MV-4-11 (cell line): ENCODE measurements around the gene PALLD.

Source experiments
- DNase-seq: peaks from one replicate; lab custom pipeline; 2025; lab: John Stamatoyannopoulos, UW

Gene PALLD

GRCh38 chr4:168648494-168648893 is 151.6 kb downstream of the PALLD start:
- no peak for DNase-seq

- DNase-seq = no peak
Observed at GRCh38 chr4:168648929-168649328, 152.1 kb downstream of the PALLD start.

DNA sequence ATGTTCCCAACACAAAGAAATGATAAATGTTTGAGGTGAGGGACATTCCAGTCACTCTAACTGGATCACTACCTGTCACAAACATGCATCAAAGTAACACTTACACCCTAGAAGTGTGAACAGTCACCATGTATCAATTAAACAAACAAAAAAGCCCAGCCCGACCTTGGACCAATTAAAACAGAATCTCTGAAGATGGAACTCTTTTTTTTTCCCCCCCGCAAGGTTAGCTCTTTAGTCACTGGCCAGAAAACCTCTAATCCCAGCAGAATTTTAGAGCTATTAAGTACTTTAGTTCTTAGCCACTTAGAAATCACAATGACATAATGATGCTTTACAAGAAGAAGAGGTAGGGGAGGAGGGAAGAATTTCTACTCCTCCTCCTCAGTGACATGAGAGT is 154.5 kb downstream of the PALLD start:
- no peak for DNase-seq

DNA sequence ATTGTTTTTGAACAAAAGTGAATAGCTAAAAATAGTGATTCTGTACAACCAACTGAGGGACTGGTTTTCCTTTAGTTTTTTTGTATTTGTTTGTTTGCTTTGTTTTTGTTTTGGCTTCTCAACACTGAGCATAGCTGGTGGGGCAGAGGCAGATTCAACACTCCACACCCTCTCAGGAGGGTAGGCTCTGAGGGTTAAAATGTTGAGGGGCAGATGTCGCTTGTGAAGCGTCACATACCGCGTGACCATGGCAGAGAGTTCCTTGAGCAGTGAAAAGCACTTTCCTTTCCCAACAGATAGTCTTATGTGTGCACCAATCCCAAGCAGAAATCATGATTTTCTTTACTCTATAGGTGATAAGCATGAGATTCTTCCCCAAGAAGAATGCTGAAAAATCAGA is 155.0 kb downstream of the PALLD start:
- no peak for DNase-seq

GRCh38 chr4:168652755-168653154 is 155.9 kb downstream of the PALLD start:
- no peak for DNase-seq

DNA sequence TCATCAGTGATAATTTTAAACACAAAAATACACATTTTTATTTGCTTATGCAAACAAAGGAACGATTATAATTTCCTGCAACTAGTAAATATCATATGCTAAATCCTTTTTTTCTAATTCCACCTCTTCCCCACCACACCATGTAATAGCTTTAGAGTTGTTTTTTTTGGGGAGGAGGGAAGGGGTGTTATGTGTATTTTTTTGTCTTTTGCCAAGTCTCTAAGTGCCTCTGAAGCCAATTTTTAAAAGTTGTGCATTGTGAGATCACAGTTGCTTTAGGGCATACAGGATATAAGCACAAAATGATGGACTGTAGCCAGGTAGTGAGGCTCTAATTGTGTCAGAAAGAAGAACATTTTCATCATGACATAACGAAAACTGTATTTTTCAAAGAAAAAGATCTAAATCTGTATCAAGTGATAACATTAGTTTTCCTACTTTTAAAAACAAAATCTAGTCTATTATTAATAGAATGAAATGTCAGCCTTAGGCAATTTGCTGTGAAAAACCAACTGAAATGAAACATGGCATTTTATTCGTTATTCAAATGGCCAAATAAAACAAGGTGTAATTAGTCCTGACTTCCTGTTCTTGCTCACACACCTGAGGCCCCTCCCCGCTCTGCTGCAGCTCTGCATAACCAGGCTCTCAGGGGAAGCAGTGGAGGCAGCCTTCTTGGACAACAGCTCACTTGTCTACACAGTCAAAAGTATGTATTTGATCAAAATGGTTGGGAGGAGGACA is 157.4 kb downstream of the PALLD start:
- no peak for DNase-seq

GRCh38 chr4:168654848-168655174 is 158.0 kb downstream of the PALLD start:
- no peak for DNase-seq

GRCh38 chr4:168655182-168655581 is 158.3 kb downstream of the PALLD start:
- DNase-seq = no peak

DNA sequence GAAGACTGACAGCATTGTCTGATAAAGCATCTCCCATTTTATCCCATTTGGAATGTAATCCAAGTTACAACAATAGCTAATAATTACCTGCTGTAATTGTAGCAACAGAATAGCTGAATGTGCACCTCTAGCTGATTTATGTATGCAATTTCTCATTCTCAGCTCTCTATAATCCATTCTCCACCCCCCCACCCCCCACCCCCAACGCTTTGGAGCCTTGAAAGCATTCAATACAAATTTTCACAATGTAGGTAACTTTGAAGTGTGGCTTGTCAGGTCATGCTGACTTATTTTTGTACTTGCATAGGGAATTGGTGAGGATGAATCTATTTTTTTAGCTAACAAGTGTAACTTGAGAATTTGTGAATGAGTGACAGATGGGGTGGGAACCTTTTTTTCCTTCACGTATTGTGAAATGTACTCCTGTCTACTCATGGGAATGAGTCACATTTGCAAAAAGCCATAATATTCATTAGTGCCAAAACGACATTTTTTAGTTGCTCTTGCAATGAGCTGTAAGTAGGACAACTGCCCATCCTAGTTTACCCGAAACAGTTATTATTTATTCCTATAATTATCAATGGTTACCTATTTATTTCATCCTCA is 159.3 kb downstream of the PALLD start:
- no peak for DNase-seq

DNA sequence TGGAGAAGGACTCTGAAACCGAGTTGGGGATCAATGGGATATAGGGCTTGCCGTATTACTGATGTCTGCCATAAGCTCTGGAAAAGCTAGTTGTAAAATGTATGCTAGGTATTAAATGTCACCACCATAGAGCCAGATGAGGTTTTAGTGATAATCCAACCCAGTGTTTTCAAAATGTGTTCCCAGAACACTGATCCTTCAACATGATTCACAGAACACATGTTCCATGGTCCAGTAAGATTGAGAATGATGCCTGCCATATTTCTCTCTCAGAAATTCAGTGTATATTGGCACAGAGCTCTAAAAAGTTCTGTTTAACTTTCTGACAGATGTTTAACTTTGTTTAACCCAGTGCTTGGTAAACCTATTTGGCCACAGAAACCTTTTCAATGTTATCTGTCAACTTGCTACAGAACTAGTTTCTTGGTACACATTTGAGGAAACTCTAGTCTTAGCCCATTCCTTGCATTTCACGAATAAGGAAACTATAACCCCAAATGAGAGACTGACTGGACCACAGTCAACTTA is 160.2 kb downstream of the PALLD start:
- no peak for DNase-seq

- DNase-seq = no peak
Observed at GRCh38 chr4:168658751-168659150, 161.9 kb downstream of the PALLD start.

- no peak for DNase-seq
Observed at GRCh38 chr4:168659741-168660465, 163.1 kb downstream of the PALLD start.

GRCh38 chr4:168662297-168662984 is 165.6 kb downstream of the PALLD start:
- no peak for DNase-seq

DNA sequence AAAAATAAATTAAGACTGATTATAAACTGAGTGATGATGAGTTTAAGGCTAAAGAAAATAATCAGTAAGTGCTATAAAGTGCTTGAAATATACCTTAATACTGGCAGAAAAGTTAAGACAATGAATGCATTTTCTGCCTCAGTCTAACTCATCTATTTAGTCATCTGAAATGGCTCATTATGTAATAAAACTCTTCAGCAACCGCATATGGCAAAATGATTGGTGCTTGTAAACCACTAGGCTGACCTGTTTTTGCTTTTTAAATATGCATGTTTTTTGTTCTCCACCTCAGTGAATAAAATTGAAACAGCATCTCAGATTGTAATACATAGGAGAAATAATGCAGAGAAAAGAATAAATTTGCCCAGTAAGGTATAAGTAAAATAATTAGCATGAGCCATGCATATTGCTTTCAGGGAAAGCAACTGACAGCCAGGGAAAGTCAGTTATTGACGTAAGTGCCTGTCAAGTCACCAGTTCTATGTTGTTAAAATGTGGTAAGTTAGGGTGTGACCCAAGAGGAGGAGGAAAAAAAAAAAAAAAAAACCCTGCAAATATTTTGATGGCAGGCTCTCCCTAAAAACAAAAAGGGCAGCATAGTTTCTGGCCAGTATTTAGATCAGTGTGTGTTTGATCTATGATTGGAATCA is 167.5 kb downstream of the PALLD start:
- no peak for DNase-seq

DNA sequence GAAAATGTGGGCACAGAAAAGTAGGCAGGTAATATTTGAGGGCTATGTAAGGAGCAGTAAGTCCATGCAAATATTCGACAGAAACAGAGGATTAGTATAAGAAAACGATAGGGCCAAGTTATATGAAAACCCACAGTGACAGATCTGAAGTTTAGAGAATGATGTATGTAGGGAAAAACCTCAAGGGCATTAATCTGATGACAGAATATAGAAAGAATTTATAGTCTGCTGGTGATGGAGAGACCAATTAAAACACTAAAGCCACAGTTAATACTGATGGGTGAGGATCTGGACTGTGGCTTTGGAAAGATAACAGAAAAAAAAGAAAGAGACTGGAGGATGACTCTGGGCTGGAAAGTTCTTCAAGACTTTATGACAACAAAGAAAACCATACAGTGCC is 169.7 kb downstream of the PALLD start:
- DNase-seq = no peak

GRCh38 chr4:168667376-168667775 is 170.5 kb downstream of the PALLD start:
- no peak for DNase-seq

- no peak for DNase-seq
Observed at GRCh38 chr4:168667921-168668320, 171.1 kb downstream of the PALLD start.

DNA sequence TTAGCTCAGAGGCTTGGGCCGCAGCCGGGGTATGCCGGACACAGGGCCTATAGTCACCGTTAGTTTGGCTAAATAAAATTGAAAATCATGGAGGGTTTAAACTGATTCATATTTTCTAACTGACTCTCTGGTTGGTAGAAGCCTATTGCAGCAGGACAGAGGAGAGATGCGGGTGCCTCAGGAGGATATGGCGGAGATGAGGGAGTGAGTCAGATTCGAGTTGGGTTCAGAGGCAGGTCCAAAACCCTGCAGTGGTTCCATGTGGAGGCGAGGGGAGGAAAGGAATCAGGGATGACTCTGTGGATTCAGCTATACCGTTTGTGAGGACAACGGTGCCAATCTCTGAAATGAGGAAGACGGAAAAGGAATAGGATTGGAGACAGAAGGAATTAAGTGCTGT is 176.6 kb downstream of the PALLD start:
- DNase-seq = no peak

GRCh38 chr4:168674077-168674747 is 177.4 kb downstream of the PALLD start:
- no peak for DNase-seq

GRCh38 chr4:168674866-168675265 is 178.0 kb downstream of the PALLD start:
- DNase-seq = no peak

GRCh38 chr4:168677063-168677462 is 180.2 kb downstream of the PALLD start:
- no peak for DNase-seq
